Stimulated activated CD4-positive, alpha-beta T cell treated with anti-CD3 and anti-CD28 coated beads, Interleukin-4, amount 100 ng/mL, for 48 hours (primary cell): Measurements from ENCODE around the gene SLIRP.
"Not testable (repeated sequence)": the region's sequence is repeated elsewhere in the genome, so short reads cannot be mapped to it uniquely, and the experiment has no call there.

Experiments used
- DNase-seq, 2 donors: peaks; one replicate each; pipeline ENCODE4 v3.0.0-alpha.2; 2020; ENCODE audit warnings: low read depth in 2 of 2

SLIRP gene

GRCh38 chr14:77746064-77746702 is 38.3 kb downstream of the SLIRP start:
- DNase-seq = no peak

DNA sequence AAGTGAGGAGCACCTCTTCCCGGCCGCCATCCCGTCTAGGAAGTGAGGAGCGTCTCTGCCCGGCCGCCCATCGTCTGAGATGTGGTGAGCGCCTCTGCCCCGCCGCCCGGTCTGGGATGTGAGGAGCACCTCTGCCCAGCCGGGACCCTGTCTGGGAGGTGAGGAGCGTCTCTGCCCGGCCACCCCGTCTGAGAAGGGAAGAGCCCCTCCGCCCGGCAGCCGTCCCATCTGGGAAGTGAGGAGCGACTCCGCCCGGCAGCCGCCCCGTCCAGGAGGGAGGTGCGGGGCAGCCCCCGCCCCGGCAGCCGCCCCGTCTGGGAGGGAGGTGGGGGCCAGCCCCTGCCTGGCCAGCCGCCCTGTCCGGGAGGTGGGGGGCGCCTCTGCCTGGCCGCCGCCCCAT is 39.5 kb downstream of the SLIRP start:
- DNase-seq = not testable (repeated sequence)

DNA sequence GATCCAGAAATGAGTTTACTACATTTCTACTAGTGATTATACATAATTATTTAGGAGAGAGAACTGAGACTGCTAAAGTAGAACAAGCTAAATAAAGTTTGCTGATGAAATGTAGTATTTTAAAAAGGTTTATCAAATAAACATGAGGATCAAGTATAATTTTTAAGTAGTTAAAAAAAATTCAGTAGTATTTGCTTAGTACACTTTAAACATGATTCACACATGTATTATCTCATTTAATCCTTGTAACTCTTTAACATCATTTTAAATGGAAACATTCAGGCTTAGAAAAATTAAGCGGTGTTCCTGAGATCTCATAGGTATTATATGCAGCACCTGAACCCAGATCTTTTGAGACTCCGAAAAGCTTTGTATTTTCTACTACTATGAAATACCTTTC is 44.4 kb downstream of the SLIRP start:
- DNase-seq = no peak

DNA sequence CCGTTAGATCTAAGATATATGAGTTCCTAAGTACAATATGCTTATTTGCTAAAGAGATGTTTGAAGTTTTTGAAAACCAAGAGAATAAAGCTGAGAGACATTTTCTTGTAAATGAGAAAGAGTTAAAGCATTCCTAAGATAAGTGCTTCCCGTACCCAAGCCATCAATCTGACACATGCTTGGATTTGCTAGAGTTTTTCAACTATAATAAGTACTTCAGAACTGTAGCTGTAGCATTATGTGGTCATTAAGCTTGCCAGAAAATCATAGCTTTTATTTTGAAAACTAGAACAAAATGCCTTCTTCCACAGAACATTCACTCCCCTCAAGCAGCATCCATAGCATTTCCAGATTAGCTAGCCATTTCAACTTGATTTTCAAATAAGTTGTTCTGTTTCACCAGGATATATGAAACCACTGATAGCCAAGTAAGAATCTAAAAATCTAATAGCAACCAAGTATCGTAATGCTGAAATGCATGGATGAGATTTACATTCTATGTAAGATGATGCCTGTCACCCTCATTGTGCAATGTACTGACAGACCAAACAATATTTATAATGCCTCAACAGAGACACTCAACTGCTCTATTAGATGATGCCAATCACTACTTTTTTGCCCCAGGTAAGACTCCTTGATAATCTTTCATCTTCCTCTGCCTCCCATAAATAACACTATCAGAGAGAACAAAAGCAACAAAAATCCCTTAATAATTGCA is 45.1 kb downstream of the SLIRP start:
- no peak for DNase-seq

DNA sequence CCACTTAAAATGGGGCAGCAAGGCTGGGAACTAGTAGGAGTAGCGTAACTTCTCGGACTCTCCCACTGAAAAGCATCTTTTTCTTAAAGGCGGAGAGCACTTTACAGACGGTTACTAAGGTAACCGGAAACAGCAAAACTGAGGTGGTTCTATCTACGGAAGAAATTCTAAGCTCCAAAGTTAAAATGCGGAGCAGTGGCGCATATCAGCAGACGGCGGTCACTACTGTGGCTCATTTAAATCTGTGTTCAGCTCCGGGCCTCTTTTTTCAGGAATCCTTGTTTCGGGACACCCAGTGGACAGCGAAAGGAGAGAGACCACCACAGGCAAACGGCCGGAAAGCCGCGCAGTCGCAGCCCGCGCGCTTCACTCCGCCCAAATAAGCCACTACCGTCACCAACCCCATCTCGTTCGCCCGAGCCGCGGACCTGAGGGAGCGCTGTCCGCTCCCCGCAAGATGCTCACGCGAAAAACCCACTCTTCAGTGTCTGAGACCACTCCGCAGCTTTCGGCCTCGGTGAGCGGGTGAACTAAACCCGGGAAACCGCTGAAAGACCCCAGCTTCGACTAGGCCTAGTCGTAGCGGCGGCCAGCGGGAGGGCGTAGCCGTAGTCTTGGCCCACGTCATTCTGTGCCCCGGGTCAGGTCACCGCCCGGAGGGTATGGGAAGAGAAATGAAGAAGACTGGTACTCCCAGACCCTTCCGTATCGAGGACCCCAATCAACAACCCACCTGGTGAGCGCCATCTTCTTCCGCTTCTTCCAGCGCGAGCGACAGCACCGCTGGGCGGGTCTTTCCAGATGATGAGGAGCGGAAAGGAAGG is 52.7 kb downstream of the SLIRP start, which contains the start of gene SNW1:
SNW1 (minus strand) TSS at position 776 of the 824 bp plus-strand sequence; CDS start at position 747, 29 bp downstream.
- DNase-seq = peak; percentile 80 to 88

- DNase-seq = no peak
Observed at GRCh38 chr14:77761205-77761931, 53.5 kb downstream of the SLIRP start.

- no peak for DNase-seq
Observed at GRCh38 chr14:77763316-77763715, 55.4 kb downstream of the SLIRP start.

- DNase-seq = no peak
Observed at GRCh38 chr14:77763978-77764377, 56.1 kb downstream of the SLIRP start.
